Right hindlimb (tissue), 1 donor: ENCODE data around the gene NBDY.
"Not testable (repeated sequence)": the region's sequence is repeated elsewhere in the genome, so short reads cannot be mapped to it uniquely, and the experiment has no call there.

ENCODE experiments used
- DNase-seq: peaks from one replicate; pipeline ENCODE4 v3.0.0-alpha.2; 2018

Gene NBDY

GRCh38 chrX:56764975-56765791 is 36.1 kb downstream of the NBDY start:
- DNase-seq: no peak

DNA sequence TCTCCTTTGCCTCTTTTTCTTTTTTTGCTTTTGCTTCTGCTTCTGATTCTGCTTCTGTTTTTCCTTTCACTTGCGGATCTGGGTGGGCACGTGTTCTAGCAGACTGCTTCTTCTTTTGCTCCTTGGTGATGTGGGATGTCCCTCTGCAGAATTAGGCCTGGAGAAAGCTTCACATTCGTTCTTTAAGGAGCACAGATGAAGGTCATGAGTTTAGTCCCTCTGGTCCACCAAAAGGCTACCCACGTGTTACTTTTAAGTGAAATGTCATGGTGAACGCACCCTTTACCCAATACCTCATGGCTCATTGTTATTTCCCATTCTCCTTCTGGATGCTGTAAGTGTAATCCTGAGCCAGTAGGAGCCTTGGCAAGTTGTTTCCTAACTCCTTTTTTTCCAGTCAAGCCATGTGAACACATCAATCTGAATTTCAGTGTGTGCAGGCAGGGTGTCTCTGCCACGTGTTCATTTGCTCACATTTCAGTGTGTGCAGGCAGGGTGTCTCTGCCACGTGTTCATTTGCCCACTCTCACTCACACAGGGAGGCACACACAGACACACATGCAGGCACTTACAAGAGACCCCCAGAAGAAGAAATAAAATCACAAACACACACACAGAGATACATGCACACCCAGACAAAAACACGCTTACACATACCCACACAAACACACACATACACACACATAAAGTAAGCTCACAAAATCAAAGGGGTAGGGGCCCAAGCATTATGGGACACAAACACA is 36.9 kb downstream of the NBDY start:
- no peak for DNase-seq

GRCh38 chrX:56766554-56767347 is 37.7 kb downstream of the NBDY start:
- DNase-seq: no peak

GRCh38 chrX:56767348-56768119 is 38.5 kb downstream of the NBDY start:
- DNase-seq: not testable (repeated sequence)

GRCh38 chrX:56768120-56768660 is 39.1 kb downstream of the NBDY start:
- DNase-seq: not testable (repeated sequence)

GRCh38 chrX:56772675-56773521 is 43.9 kb downstream of the NBDY start:
- DNase-seq: not testable (repeated sequence)

DNA sequence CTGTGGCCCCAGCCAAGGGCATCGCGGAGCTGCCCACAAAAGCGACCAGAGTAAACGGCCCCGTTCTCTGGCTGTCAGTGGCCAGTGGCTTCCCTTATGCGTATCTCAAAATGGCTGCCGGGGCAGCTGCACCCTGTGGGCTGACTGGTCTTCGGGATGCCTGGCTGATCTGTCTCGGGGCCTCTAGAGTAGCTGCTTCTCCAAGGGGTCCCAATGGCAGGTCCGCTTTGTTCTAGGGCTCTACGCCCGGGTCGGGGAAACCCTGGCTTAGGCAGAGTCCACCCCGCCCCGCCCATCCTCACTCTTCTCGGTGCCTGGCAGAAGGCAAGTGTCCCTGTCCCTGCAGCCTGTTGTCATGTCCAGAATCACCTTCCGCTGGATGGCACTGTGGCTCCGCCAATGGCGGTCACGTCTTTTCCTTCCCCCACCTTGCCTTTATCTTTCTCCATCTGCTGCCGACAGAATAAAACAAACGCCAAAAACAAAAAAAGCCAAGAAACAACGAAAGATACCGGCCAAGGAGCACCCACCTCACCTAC is 44.5 kb downstream of the NBDY start:
- DNase-seq: not testable (repeated sequence)

- DNase-seq: not testable (repeated sequence)
Measured at GRCh38 chrX:56778099-56778923, 49.3 kb downstream of the NBDY start.

DNA sequence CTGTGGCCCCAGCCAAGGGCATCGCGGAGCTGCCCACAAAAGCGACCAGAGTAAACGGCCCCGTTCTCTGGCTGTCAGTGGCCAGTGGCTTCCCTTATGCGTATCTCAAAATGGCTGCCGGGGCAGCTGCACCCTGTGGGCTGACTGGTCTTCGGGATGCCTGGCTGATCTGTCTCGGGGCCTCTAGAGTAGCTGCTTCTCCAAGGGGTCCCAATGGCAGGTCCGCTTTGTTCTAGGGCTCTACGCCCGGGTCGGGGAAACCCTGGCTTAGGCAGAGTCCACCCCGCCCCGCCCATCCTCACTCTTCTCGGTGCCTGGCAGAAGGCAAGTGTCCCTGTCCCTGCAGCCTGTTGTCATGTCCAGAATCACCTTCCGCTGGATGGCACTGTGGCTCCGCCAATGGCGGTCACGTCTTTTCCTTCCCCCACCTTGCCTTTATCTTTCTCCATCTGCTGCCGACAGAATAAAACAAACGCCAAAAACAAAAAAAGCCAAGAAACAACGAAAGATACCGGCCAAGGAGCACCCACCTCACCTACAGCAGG is 50.0 kb downstream of the NBDY start:
- not testable (repeated sequence) for DNase-seq

- DNase-seq: not testable (repeated sequence)
Measured at GRCh38 chrX:56780681-56781649, 51.9 kb downstream of the NBDY start.

GRCh38 chrX:56782352-56782751 is 53.3 kb downstream of the NBDY start:
- DNase-seq: no peak

- DNase-seq: no peak
Measured at GRCh38 chrX:56782791-56783449, 53.9 kb downstream of the NBDY start.

DNA sequence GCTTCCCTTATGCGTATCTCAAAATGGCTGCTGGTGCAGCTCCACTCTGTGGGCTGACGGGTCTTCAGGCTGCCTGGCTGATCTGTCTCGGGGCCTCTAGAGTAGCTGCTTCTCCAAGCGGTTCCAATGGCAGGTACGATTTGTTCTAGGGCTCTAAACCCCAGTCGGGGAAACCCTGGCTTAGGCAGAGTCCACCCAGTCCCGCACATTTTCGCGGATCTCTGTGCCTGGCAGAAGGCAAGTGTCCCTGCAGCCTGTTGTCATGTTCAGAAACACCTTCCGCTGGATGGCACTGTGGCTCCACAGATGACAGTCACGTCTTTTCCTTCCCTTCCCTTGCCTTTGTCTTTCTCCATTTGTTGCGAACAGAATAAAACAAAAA is 54.4 kb downstream of the NBDY start:
- DNase-seq: no peak

DNA sequence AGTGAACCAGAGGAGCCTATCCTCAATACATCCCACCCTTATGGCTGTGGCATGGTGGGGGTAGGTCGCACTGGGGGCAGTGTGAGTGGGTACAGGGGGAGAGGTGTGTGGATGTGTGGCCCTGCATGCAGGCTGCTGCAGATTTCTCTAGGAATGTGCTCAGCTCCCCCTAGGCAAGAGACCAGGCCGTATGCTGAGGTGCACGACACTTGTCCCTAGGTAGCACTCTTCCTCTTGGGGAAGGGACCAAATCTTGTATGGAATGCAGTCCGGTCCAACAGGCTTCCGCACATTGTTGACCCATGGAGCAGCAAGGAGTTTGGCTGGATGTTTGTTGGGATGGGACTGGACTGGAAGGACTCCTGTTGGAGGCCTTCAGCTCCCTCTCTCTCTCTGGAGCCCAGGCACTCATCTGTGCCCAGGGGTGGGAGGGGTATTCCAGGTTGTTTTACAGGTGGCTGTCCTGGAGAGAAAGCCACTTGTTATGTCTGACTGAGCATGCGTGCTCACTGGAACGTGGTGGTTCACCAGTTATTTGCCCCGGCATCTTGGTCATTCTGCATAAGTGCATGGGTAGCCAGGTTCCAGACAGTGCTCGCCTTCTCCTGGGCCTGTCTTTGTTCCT is 55.1 kb downstream of the NBDY start:
- no peak for DNase-seq

DNA sequence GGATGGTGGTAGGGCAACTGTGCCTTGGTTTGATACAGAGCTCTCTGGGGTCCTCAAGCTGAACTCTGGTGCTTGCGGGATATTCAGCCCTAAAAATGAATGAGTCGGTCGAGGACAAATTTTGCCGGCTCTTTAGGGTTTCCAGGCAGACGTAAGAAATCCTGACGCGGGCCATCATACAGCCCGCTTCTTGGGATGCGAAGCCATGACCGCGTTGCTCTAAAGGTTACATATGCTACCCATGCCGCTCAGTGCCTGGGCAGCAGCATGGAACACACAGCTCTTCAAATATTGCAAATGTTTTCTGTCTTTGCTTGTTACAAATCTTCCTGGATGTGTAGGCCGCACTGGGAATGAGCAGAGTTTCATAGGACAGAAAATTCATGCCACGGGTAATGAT is 55.6 kb downstream of the NBDY start:
- DNase-seq: no peak

- DNase-seq: no peak
Measured at GRCh38 chrX:56785442-56785841, 56.4 kb downstream of the NBDY start.
